ENCODE data around the gene CBX8. TPM values are rescaled to one million over a fixed set of nuclear protein-coding genes. Genes with fewer than 3 reads are reported as not detected.

Gene CBX8
- polyA plus RNA-seq, 1 experiment: 0.37 TPM

DNA sequence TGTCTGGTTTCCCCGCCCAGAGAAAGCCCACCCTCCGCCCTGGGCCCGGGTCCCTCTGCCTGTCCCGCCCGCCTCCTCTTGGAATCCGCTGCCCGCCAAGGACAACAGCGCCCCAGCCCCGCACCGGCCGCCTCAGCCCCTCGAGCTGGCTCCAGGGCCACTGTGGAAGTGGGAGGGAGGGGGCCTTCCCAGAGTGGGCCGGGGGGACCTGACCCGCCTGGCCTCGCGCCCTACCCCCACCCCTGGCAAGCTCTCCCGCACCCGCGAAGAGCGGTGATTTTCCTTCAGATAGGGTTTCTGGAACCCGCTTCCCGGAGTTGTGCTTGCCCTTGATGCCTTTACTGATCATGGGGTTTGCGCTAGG lies 2.3 kb upstream of the CBX8 start:
- CTCF ChIA-PET: no interaction called here
- H3K9me3 ChIP-seq (ENCODE audit: control insufficient read depth, insufficient read depth, low read length): peaks cover 16% of the 10 kb centered on the region
- POLR2A ChIA-PET: interaction anchor here (1.0 kb wide), 1 partner anchor 14 kb away, joined by 3 read pairs; no protein-coding TSS in a partner anchor
- no peak for DNase-seq (ENCODE audit: low read depth, low spot score)
- no peak overlapping the region for H3K27ac ChIP-seq (ENCODE audit: low read depth, low read length)
- TF ChIP-seq, protein P1, sequence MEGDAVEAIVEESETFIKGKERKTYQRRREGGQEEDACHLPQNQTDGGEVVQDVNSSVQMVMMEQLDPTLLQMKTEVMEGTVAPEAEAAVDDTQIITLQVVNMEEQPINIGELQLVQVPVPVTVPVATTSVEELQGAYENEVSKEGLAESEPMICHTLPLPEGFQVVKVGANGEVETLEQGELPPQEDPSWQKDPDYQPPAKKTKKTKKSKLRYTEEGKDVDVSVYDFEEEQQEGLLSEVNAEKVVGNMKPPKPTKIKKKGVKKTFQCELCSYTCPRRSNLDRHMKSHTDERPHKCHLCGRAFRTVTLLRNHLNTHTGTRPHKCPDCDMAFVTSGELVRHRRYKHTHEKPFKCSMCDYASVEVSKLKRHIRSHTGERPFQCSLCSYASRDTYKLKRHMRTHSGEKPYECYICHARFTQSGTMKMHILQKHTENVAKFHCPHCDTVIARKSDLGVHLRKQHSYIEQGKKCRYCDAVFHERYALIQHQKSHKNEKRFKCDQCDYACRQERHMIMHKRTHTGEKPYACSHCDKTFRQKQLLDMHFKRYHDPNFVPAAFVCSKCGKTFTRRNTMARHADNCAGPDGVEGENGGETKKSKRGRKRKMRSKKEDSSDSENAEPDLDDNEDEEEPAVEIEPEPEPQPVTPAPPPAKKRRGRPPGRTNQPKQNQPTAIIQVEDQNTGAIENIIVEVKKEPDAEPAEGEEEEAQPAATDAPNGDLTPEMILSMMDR (IDR thresholded peaks at IDR 0.05; ENCODE audit: low read depth, low read length): no peak
- H3K4me3 ChIP-seq (ENCODE audit: low read depth, low read length): no peak overlapping the region
- H3K27me3 ChIP-seq (ENCODE audit: control insufficient read depth, insufficient read depth, low read length): peaks cover 63% of the 10 kb centered on the region

DNA sequence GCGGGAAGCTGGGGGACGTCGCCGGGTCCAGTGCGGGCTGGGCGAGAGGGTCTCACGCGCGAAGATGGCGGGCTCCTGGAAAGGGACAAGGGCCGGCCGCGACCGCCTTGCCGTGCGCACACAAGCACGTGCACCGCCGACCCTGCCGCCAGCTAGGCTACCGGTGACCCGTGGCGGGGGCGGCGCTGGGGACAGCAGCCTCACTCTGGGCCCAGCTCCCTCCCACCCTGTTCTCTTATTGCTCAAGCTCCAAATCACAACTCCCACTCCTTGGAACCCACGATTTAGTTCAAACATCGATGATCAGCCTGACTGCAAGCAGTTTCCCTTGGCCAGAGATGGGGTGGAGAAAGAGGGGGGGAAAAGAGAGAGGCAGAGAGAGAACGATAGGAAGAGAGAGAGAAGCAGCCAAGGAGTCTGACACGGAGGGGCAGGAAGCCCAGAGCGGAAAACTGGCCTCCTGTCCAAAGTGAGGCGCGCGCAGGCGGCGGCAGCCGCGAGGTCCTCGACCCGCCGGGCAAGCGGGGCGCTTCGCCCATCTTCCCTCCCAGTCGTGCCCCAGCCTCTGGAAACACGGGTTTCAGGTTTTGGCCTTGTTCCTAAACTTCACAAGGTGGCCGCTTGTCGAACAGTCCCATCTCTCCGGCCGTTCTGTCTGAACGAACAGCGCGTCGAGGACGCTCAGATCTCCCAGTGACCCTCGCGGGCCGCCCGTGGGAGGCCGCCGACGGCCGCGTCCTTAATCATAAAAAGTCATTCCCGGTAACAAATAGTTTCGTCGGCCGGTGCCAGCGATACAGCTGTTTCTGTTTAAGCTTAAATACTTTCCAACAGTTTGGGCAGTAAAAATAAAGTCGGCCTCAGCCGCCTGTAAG lies 1.7 kb upstream of the CBX8 start:
- Histone ChIP-seq H3K9me3 (ENCODE audit: control insufficient read depth, insufficient read depth, low read length) (peaks cover 11% of the 10 kb centered on the region), H3K27ac (ENCODE audit: low read depth, low read length) (no peak overlapping the region), H3K27me3 (ENCODE audit: control insufficient read depth, insufficient read depth, low read length) (peaks cover 57% of the 10 kb centered on the region), H3K4me3 (ENCODE audit: low read depth, low read length) (no peak overlapping the region)
- ChIA-PET POLR2A (interaction anchor here (1.0 kb wide), 1 partner anchor 15 kb away, joined by 3 read pairs; no protein-coding TSS in a partner anchor), CTCF (no interaction called here)
- TF ChIP-seq, protein P1 (IDR thresholded peaks at IDR 0.05; ENCODE audit: low read depth, low read length): no peak
- no peak for DNase-seq (ENCODE audit: low read depth, low spot score)

DNA sequence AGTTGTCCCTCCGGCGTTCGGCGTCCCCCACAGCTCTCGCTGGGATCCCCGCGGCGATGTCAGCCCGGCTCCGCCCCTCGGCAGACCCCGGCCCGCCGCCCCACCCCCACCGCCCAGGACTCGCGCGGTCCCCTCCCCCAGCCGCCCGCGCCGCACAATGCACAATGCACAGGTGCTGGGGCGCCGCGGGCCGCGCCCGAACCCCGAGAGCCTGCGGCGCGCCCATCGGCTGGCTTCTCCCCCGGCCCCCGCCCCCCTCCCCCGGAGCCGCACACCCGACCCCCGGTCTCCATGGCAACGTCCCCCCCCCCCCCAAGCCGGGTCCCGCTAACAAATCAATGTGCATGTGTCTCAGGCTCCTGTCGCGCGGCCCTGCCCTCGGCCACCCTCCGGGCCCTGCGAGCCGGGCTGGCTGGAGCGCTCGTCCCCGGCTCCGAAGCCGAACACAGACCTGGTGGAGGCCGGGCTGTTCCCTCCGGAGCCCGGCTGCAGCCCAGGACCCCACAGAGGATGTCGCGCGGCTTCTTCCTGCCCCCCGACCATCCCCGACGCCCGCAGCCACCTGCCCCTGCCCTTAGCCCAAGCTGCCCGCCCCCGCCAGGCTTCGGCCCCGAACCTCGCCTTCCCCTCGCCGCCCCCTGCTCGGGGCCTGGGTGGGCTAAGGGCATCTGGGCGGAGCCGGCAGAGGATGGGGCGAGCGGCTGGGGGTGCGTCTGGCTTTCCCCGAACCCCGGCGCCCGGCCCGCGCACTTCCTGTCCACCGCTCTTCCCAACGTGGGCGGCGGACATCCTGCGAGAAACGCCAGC lies 818 bp upstream of the CBX8 start:
- H3K27me3 ChIP-seq (ENCODE audit: control insufficient read depth, insufficient read depth, low read length): peaks cover 49% of the 10 kb centered on the region
- no peak for DNase-seq (ENCODE audit: low read depth, low spot score)
- ChIA-PET POLR2A (interaction anchor here (0.6 to 1.5 kb wide), 11 partner anchors 11 to 434 kb away, joined by 3 to 29 read pairs (median 4); partner anchors contain the start of gene CBX4), CTCF (interaction anchor here (0.6 to 1.1 kb wide), 7 partner anchors 11 to 57 kb away, joined by 3 to 11 read pairs (median 5); partner anchors contain the start of gene CBX4)
- peaks cover 3% of the 10 kb centered on the region; the same call in 1 of the 2 replicates for H3K9me3 ChIP-seq (ENCODE audit: control insufficient read depth, insufficient read depth, low read length)
- H3K27ac ChIP-seq (ENCODE audit: low read depth, low read length): no peak overlapping the region
- TF ChIP-seq, protein P1 (IDR thresholded peaks at IDR 0.05; ENCODE audit: low read depth, low read length): no peak
- peak overlapping the region; percentile 66 for H3K4me3 ChIP-seq (ENCODE audit: low read depth, low read length)

- Histone ChIP-seq H3K27ac (ENCODE audit: low read depth, low read length) (no peak overlapping the region), H3K27me3 (ENCODE audit: control insufficient read depth, insufficient read depth, low read length) (peaks cover 44% of the 10 kb centered on the region), H3K9me3 (ENCODE audit: control insufficient read depth, insufficient read depth, low read length) (no peaks in the 10 kb centered on the region; the same call in 1 of the 2 replicates), H3K4me3 (ENCODE audit: low read depth, low read length) (peak overlapping the region; percentile 85)
- TF ChIP-seq, protein P1 (IDR thresholded peaks at IDR 0.05; ENCODE audit: low read depth, low read length): no peak
- ChIA-PET POLR2A (interaction anchor here (1.0 to 1.5 kb wide), 7 partner anchors 12 to 197 kb away, joined by 3 to 29 read pairs (median 4); partner anchors contain the start of gene CBX4), CTCF (interaction anchor here (0.5 to 1.1 kb wide), 7 partner anchors 10 to 210 kb away, joined by 3 to 11 read pairs (median 3); no protein-coding TSS in a partner anchor)
- no peak for DNase-seq (ENCODE audit: low read depth, low spot score)
Measured at GRCh38 chr17:79796444-79796762, 474 bp downstream of the CBX8 start.
